Measurements from ENCODE around the gene MGME1. TPM values are rescaled to one million over a fixed set of nuclear protein-coding genes. Genes with fewer than 3 reads are reported as not detected.

The MGME1 gene
- total and polyA plus RNA-seq, 9 of the 15 experiments (the other 6 are each of a cell fraction or from before 2014, with no cell fraction given) = 13.4 to 45.1 (median 30.6) TPM

DNA sequence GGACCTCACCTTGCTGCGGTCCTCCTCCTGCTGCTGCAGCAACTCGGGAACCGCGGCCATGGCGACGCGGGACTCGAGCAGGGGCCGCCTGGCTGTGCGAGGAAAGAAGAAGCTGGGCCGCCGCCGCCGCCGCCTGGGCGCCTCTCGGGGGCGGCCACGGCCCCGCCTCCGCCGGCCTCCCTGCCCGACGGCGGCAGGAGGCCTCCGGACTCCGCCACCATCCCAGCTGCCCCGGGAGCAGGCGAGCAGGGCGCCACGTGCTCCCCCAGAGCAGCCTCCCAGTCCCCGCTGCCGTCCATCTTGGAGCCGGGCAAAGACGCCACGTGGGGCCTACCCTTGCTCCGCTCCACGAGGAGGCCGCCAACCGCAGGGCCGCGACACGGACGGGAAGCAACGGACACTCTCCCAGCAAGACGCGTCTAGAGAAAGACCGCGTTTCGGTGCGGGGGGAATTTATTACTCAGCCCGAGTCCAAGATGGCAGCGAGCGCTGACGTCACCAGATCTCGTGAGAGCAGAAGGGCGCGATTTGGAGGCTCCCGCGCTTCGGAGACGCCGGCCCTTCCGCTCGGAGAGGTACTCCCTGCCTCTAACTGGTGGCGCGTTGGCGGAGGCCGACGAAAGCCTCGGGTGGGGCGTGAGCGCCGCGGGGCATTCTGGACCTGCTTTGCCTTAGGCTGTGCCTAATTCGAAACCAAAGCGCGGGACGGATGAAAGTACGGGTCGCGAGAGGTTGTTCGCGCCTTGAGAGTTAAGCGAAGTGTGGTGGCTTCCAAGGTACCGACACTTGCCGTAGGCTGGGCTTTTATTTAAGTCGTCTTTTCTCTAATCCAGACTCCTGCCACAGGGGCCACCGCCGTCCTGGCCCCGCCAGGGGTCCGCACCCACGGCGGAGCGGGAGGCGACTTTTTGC is at the start of gene MGME1, which contains the start of gene SNX5 (continued):
- TF ChIP-seq ZHX1 (conservative IDR thresholded peaks at IDR 0.05; ENCODE audit: low read length) (no peak; the same call in 1 of the 2 replicates), ZFP91 (CRISPR knock-in tag; IDR thresholded peaks at IDR 0.05) (no peak), XRCC4 (IDR thresholded peaks at IDR 0.05; ENCODE audit: extremely low read depth, insufficient read depth, insufficient read length) (no peak), MED1 (CRISPR knock-in tag; IDR thresholded peaks at IDR 0.05; ENCODE audit: borderline replicate concordance) (no peak), RCOR1 (IDR thresholded peaks at IDR 0.05; ENCODE audit: borderline replicate concordance in 1 of 2, low read depth in 2 of 2, low read length in 2 of 2) (0 out of 4 replicates have a peak, but pooled peaks of 1 of the 2 experiments have one; percentile 3), ZNF263 (CRISPR knock-in tag; IDR thresholded peaks at IDR 0.05; ENCODE audit: borderline replicate concordance) (peak; percentile 84), GTF2F1 (IDR thresholded peaks at IDR 0.05; ENCODE audit: low read depth, low read length) (no peak; the same call in 1 of the 2 replicates), ZC3H4 (CRISPR knock-in tag; IDR thresholded peaks at IDR 0.05; ENCODE audit: borderline replicate concordance) (no peak), FOXP1 (CRISPR knock-in tag; IDR thresholded peaks at IDR 0.05) (peak; percentile 41), ZBTB8A (IDR thresholded peaks at IDR 0.05; ENCODE audit: partially characterized antibody) (no peak), ZEB2 (IDR thresholded peaks at IDR 0.05) (no peak), ZNF695 (CRISPR knock-in tag; IDR thresholded peaks at IDR 0.05) (no peak), TEAD1 (CRISPR knock-in tag; IDR thresholded peaks at IDR 0.05) (no peak)
- TF ChIP-seq, protein P1, sequence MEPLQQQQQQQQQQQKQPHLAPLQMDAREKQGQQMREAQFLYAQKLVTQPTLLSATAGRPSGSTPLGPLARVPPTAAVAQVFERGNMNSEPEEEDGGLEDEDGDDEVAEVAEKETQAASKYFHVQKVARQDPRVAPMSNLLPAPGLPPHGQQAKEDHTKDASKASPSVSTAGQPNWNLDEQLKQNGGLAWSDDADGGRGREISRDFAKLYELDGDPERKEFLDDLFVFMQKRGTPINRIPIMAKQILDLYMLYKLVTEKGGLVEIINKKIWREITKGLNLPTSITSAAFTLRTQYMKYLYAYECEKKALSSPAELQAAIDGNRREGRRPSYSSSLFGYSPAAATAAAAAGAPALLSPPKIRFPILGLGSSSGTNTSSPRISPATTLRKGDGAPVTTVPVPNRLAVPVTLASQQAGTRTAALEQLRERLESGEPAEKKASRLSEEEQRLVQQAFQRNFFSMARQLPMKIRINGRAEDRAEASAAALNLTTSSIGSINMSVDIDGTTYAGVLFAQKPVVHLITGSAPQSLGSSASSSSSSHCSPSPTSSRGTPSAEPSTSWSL (CRISPR knock-in tag; IDR thresholded peaks at IDR 0.05; ENCODE audit: borderline replicate concordance) = no peak
